Body of pancreas (tissue), 4 donors: ENCODE results near the gene NUP93. TPM values are rescaled to one million over a fixed set of nuclear protein-coding genes. Genes with fewer than 3 reads are reported as not detected.

Experiments used
- ATAC-seq: fragments of 150-250 bp; one replicate; pipeline ENCODE4 v1.9.1; 2016
- DNase-seq, 4 donors: peaks; one replicate each; pipeline ENCODE4 v3.0.0-alpha.2; 2019
- H3K27ac ChIP-seq, 4 donors: fragments of 200-600 bp; sonication (generic); 1 replicate in 3 of 4; 2 replicates in 1 of 4; pipeline versions ENCODE4 v1.5.1 to v1.6.1; 2016 to 2019; ENCODE audit warnings: mild to moderate bottlenecking in 1 of 4, mixed read lengths in 1 of 4, moderate library complexity in 1 of 4
- H3K27me3 ChIP-seq, 2 donors: fragments of 200-600 bp; sonication (generic); one replicate each; pipeline ENCODE4 v1.6.0; 2016; ENCODE audit warnings: mild to moderate bottlenecking in 1 of 2
- H3K36me3 ChIP-seq, 2 donors: fragments of 200-600 bp; sonication (generic); replicated peaks in 1 of 2; 2 replicates each; pipeline ENCODE4 v1.5.1; 2016; ENCODE audit warnings: low read depth in 2 of 2; ENCODE audit not compliant: insufficient read depth in 1 of 2
- H3K4me1 ChIP-seq: fragments of 200-600 bp; sonication (generic); one replicate; pipeline ENCODE4 v1.6.0; 2016
- H3K4me3 ChIP-seq, 2 donors: fragments of 200-600 bp; sonication (generic); 1 replicate in 1 of 2; 2 replicates in 1 of 2; pipeline ENCODE4 v1.5.1; 2016 to 2019
- H3K9me3 ChIP-seq, 3 donors: fragments of 200-600 bp; sonication (generic); 1 replicate in 2 of 3; 2 replicates in 1 of 3; pipeline ENCODE4 v1.5.1; 2016
- CTCF ChIP-seq, 7 experiments: fragments of 450-650 bp in 4 of 7; fragments of 200-600 bp in 3 of 7; sonication (generic) in 3 of 7; IDR thresholded peaks; one replicate each; pipeline ENCODE4 v1.5.1; 2016 to 2019; ENCODE audit warnings: antibody characterized with exemption in 7 of 7
- POLR2A ChIP-seq, 3 donors: fragments of 450-650 bp; IDR thresholded peaks; one replicate each; pipeline ENCODE4 v1.6.1; 2016; ENCODE audit warnings: antibody characterized with exemption in 3 of 3, mild to moderate bottlenecking in 2 of 3
- WGBS, 2 donors: methylation state at CpG; one replicate each; pipeline ENCODE4 v1.1.5; 2017; 5-methylcytosine and 5-hydroxymethylcytosine counted together
- intact Hi-C: fragments of 100-400 bp; cut with DNase I; formaldehyde crosslinking; loops from one replicate; pipeline ENCODE4 v1.15.1; 2023
- total RNA-seq, 2 donors: library from RNA; depleted of rRNA; stranded (reverse); fragments of >200 nt; gene quantifications; one replicate each; pipeline ENCODE4 v1.1.0, GENCODE V29; 2016

The NUP93 gene
- total RNA-seq, 2 donors from 2014 or later: 12.2 to 19.1 TPM

- Histone ChIP-seq H3K27ac (no peak overlapping the region), H3K4me3 (no peak overlapping the region), H3K36me3 (no peaks in the 10 kb centered on the region), H3K9me3 (no peaks in the 10 kb centered on the region), H3K27me3 (no peaks in the 10 kb centered on the region), H3K4me1 (peaks cover 22% of the 10 kb centered on the region)
- ATAC-seq (no peak), DNase-seq (no peak)
- intact Hi-C loops: no loop called here
- TF ChIP-seq POLR2A (IDR thresholded peaks at IDR 0.05) (no peak), CTCF (IDR thresholded peaks at IDR 0.05) (no peak)
- WGBS, 2 donors: 97 to 100% methylated on average over 4 to 11 of the region's 14 CpGs
These were observed 162.8 kb downstream of the NUP93 start for GRCh38 chr16:56892705-56893104.

GRCh38 chr16:56894331-56894917, 164.5 kb downstream of the NUP93 start:
- H3K4me3 ChIP-seq: no peak overlapping the region
- WGBS, 2 donors: 82 to 91% methylated on average over 12 of the region's 12 CpGs
- H3K36me3 ChIP-seq: no peaks in the 10 kb centered on the region
- peaks cover 31% of the 10 kb centered on the region for H3K4me1 ChIP-seq
- ATAC-seq (no peak), DNase-seq (no peak)
- H3K9me3 ChIP-seq: no peaks in the 10 kb centered on the region
- intact Hi-C loops: no loop called here
- no peak overlapping the region for H3K27ac ChIP-seq
- TF ChIP-seq CTCF (IDR thresholded peaks at IDR 0.05): no peak
- TF ChIP-seq POLR2A (IDR thresholded peaks at IDR 0.05): no peak
- no peaks in the 10 kb centered on the region for H3K27me3 ChIP-seq

GRCh38 chr16:56895813-56896212, 165.9 kb downstream of the NUP93 start:
- Histone ChIP-seq H3K27ac (peak overlapping the region in 3 of 4 donors; percentile 30 to 87 (median 69)), H3K27me3 (no peaks in the 10 kb centered on the region), H3K4me3 (no peak overlapping the region), H3K9me3 (no peaks in the 10 kb centered on the region), H3K4me1 (peaks cover 31% of the 10 kb centered on the region), H3K36me3 (no peaks in the 10 kb centered on the region)
- intact Hi-C loops: no loop called here
- WGBS, 2 donors: 37% methylated on average over 4 of the region's 4 CpGs
- DNase-seq (no peak), ATAC-seq (no peak)
- TF ChIP-seq POLR2A (IDR thresholded peaks at IDR 0.05) (no peak), CTCF (IDR thresholded peaks at IDR 0.05) (no peak)

GRCh38 chr16:56896244-56896643, 166.3 kb downstream of the NUP93 start:
- Histone ChIP-seq H3K27me3 (no peaks in the 10 kb centered on the region), H3K4me1 (peaks cover 31% of the 10 kb centered on the region), H3K36me3 (no peaks in the 10 kb centered on the region), H3K27ac (peak overlapping the region in 3 of 4 donors; percentile 30 to 87 (median 69)), H3K9me3 (no peaks in the 10 kb centered on the region), H3K4me3 (no peak overlapping the region)
- TF ChIP-seq POLR2A (IDR thresholded peaks at IDR 0.05) (no peak), CTCF (IDR thresholded peaks at IDR 0.05) (no peak)
- no peak for ATAC-seq
- 30 to 40% methylated on average over 1 to 3 of the region's 3 CpGs for WGBS, 2 donors
- intact Hi-C loops: no loop called here
- DNase-seq: peak; percentile 42 to 61 (median 58)
